GM06990 (cell line): ENCODE results near the gene PCDH11Y.
"Not testable (repeated sequence)": the region's sequence is repeated elsewhere in the genome, so short reads cannot be mapped to it uniquely, and the experiment has no call there.

Experiments used
- DNase-seq: peaks from one replicate; pipeline ENCODE4 v3.0.0-alpha.2; 2011; ENCODE audit not compliant: insufficient read length; ENCODE audit errors: extremely low read depth
- H3K27me3 ChIP-seq: replicated peaks from 2 replicates; pipeline ENCODE4 v1.6.0; 2011; ENCODE audit warnings: low read length; ENCODE audit not compliant: control insufficient read depth, insufficient read depth
- H3K36me3 ChIP-seq: 2 replicates; pipeline ENCODE4 v1.5.1; 2011; ENCODE audit warnings: low read length; ENCODE audit not compliant: control insufficient read depth, insufficient read depth
- H3K4me3 ChIP-seq: replicated peaks from 2 replicates; pipeline ENCODE4 v1.5.1; 2011; ENCODE audit warnings: low read depth, mild to moderate bottlenecking, control low read depth, low read length

PCDH11Y gene, protein sequence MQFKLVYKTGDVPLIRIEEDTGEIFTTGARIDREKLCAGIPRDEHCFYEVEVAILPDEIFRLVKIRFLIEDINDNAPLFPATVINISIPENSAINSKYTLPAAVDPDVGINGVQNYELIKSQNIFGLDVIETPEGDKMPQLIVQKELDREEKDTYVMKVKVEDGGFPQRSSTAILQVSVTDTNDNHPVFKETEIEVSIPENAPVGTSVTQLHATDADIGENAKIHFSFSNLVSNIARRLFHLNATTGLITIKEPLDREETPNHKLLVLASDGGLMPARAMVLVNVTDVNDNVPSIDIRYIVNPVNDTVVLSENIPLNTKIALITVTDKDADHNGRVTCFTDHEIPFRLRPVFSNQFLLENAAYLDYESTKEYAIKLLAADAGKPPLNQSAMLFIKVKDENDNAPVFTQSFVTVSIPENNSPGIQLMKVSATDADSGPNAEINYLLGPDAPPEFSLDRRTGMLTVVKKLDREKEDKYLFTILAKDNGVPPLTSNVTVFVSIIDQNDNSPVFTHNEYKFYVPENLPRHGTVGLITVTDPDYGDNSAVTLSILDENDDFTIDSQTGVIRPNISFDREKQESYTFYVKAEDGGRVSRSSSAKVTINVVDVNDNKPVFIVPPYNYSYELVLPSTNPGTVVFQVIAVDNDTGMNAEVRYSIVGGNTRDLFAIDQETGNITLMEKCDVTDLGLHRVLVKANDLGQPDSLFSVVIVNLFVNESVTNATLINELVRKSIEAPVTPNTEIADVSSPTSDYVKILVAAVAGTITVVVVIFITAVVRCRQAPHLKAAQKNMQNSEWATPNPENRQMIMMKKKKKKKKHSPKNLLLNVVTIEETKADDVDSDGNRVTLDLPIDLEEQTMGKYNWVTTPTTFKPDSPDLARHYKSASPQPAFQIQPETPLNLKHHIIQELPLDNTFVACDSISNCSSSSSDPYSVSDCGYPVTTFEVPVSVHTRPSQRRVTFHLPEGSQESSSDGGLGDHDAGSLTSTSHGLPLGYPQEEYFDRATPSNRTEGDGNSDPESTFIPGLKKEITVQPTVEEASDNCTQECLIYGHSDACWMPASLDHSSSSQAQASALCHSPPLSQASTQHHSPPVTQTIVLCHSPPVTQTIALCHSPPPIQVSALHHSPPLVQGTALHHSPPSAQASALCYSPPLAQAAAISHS (N-terminal part only)

DNA sequence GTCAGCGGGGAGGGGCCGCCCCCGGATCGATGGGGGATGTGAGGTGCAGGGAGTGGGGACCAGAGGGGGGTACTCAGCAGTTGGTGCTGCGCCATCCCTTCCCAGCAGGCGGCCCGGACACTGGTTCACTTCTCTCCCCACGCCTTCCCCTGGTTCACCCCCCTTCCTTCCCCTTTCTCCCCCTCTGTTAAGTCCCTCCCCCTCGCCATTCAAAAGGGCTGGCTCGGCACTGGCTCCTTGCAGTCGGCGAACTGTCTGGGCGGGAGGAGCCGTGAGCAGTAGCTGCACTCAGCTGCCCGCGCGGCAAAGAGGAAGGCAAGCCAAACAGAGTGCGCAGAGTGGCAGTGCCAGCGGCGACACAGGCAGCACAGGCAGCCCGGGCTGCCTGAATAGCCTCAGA is at the start of gene PCDH11Y:
TSS of gene PCDH11Y (plus strand) at position 240 of the 400 bp plus-strand sequence. CDS start 56,804 bp downstream, outside the sequence.
- H3K4me3 ChIP-seq, H3K36me3 ChIP-seq, H3K27me3 ChIP-seq, DNase-seq: not testable (repeated sequence)

DNA sequence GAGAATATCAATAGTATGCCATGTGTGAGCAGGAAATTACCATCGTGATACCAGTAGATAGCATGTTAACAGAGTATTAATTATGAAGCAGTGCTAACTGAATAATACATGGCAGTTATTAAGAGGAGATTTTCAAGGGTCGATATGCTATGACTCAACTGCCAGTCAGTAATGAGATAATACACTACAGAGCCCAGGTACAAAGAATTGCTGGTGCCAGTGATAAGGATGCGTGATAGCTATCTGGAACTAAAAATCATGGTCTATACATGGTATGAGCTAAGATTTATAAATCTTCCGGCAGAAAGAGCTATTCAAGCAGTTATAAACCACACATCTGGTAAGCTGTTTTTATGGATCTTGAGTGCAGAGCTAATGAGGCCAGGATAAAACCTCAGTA is 32.2 kb upstream of the PCDH11Y start:
- not testable (repeated sequence) for H3K27me3 ChIP-seq, H3K4me3 ChIP-seq, DNase-seq, H3K36me3 ChIP-seq

DNA sequence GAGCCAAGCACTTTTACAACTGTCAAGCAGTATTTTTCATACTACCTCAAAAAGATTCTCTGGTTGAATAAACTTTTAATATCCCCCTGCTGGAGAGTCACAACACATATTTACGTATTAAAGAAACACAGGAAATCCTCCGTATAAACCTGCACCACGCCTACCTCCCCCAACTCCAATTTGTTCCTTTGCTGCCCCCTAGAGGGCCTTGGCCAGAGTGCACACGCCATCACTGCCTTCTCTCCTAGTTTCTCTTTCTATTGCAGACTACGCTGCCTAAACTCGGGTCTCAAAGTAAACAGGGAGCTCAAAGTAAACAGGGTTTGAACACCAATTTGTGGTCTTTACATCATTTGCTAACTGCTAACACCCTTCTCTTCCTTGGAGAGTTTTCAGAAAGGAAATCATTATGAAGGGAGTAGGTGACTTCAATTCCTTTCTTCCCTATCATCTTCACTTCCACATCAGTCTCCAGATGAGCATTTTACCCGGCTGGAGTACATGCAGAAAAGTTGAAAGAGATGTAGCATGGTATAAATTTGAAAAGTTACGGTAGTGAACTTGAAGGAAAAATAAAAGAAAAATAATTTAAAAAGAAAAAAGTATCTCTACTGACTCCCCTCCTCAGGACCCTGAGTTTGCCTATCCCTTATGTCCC is 8.2 kb upstream of the PCDH11Y start:
- DNase-seq, H3K36me3 ChIP-seq, H3K4me3 ChIP-seq, H3K27me3 ChIP-seq: not testable (repeated sequence)

DNA sequence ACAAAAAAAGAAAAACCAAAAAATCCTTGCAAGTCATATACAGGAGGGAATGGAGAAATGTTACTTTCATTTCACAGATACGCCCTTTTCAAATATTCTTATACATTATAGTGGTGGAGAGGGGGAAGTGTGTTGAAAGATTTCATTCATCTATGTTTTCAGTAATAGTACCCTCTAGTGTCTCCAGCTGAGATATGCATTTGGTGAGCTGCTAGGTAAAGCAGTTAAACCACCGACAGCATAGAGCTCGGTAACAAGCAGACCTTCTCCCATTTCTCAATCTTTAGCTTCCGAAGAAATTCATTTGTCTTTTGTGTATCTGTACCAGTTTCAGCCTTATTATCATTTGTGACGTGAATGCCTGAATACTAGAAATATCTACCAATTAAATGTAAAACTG is 5.2 kb upstream of the PCDH11Y start:
- H3K4me3 ChIP-seq, DNase-seq, H3K36me3 ChIP-seq, H3K27me3 ChIP-seq: not testable (repeated sequence)

DNA sequence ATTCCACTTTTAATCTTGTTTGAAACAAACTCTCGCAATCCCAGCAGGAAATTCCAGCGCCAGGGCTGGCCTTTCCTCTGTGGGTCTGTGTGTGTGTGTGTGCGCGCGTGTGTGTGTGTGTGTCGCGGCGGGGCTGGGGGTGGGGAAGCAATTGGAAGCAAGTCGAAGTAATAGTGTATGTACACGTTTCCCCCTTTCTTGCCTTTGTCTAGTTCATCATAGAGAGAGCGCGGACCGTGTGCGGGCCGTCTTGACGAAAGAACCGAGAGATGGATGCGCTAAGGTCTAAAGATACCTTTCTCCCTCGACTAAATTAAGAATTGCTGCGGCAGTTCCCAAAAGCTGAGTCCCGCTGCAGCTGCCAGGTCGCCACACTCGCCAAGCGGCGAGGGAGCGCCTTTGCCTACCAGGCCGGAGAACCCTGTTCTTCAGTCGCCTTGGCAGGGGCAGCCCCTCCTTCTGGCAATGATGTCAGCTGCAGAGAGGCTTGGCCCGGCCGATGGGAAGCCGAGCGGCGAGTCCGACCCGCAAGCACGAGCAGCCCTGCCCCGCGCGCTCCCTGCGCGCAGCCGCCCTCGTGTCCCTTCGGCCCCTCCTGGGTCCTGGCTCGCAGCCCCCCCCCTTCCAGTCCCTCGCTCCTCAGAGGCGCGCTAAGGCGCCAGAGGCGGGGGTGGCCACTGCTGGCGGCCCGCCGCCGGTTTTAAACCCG is 2.5 kb downstream of the PCDH11Y start:
- DNase-seq, H3K4me3 ChIP-seq, H3K36me3 ChIP-seq, H3K27me3 ChIP-seq: not testable (repeated sequence)

DNA sequence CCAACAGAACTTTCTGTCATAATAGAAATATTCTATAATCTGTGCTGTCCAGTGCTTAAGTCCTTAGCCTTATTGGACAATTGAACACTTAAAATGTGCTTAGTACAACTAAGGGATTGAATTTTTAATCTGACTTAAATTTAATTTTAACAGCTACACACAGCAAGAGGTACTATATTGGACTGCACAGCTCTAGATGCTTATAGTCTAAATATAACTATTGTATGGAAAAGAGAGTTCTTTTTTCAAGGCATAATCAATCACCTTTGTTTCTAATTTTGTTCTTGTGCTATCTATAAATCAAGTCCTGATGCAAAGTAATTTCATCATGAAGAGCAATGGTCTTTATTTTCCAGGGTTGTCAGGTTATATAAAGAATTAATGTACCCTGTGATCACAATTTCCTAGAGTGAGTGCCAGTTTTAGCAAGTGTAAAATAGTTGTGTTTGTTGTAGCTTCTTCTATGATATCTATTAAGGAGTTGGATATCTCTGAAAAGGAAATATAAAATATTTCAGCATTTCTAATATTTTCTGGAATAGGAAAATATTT is 39.0 kb downstream of the PCDH11Y start:
- not testable (repeated sequence) for H3K4me3 ChIP-seq, H3K36me3 ChIP-seq, H3K27me3 ChIP-seq, DNase-seq

DNA sequence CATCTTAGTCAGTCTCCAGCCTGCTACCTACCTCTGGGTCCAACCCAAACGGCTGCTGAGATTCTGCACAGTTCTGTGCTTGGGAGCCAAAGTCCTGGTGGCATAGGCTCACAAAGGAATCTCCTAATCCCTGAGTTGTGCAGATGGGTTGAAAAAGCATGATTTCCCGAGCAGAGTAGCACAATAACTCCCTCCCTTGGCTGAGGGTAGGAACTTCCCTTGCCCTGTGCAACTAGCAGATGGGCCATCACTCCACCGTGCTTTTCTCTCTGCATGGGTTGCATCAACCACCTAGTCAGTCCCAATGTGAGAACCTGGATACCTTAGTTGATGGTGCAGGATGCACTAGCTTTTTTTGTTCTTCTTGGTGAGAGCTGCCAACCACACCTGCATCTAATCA is 82.9 kb downstream of the PCDH11Y start:
- H3K36me3 ChIP-seq, DNase-seq: not testable (repeated sequence)

DNA sequence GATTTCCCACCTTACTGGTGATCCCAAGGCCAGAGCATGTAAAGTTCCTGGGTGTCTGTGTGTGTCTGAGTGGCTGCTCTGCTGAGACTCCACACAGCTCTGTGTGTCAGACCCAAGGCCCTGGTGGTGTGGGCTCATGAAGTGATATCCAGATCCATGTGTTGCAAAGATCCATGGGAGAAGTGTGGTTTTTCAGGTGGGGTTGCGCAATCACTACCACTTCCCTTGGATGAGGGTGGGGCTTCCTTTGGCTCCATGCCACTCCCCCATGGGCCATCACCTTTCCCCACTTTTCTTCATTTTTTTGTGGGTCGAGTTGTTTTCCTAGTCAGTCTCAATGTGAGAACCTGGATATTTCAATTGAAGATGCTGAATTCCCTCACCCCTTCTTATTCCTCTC is 182.9 kb downstream of the PCDH11Y start:
- H3K4me3 ChIP-seq, H3K27me3 ChIP-seq, DNase-seq, H3K36me3 ChIP-seq: not testable (repeated sequence)

More for the DNA sequence above, 82.9 kb downstream of the PCDH11Y start:
- not testable (repeated sequence) for H3K27me3 ChIP-seq, H3K4me3 ChIP-seq

DNA sequence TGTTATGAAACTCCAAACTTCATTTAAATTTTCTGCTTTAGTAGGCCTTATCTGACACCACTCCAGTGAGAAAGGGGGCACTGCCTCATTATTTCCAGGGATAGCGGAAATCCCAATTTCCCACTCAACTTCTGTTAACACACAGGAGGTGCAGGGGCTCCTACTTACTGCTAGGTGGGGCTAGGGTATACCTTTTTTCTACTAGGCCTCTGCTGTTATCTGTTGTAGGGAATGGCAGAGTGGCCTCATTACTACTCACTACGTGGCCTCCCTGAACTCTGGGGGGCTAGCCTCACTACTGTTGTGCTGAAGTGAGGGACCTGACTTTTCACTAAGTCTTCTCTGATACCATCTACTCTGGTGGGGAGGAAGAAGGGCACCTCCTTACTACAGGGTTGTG is 215.0 kb downstream of the PCDH11Y start:
- H3K4me3 ChIP-seq, DNase-seq, H3K27me3 ChIP-seq: not testable (repeated sequence)

DNA sequence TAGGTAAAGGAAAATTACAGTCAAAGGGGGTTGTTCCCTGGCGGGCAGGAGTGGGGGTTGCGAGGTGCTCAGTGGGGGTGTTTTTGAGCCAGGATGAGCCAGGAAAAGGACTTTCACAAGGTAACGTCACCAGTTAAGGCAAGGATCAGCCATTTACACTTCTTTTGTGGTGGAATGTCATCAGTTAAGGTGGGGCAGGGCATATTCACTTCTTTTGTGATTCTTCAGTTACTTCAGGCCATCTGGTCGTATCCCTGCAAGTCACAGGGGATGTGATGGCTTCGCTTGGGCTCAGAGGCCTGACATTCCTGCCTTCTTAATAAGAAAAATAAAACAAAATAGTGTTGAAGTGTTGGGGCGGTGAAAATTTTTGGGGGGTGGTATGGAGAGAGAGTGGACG is 324.8 kb downstream of the PCDH11Y start:
- not testable (repeated sequence) for H3K4me3 ChIP-seq, H3K36me3 ChIP-seq, DNase-seq

More for the DNA sequence above, 215.0 kb downstream of the PCDH11Y start:
- not testable (repeated sequence) for H3K36me3 ChIP-seq

DNA sequence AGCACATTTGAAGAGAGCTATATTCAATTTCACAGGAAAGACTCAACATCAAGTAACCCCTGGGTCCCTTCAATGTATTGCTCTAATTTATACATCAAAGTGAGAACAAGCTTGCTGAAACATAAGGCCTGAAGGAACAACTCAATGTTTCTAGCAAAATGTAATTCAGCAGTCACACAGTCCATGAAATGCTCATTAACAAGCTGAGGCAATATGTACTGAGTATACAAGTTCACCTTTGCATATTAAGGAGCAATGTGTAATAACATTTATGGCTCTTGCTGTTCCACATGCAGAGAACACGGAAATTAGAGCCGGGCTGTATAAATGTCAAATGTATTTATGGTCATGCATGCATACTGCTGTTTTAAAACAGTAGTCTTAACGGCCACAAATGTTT is 342.1 kb downstream of the PCDH11Y start:
- not testable (repeated sequence) for H3K4me3 ChIP-seq, H3K27me3 ChIP-seq, H3K36me3 ChIP-seq, DNase-seq

More for the DNA sequence above, 324.8 kb downstream of the PCDH11Y start:
- H3K27me3 ChIP-seq, result not testable (repeated sequence)

DNA sequence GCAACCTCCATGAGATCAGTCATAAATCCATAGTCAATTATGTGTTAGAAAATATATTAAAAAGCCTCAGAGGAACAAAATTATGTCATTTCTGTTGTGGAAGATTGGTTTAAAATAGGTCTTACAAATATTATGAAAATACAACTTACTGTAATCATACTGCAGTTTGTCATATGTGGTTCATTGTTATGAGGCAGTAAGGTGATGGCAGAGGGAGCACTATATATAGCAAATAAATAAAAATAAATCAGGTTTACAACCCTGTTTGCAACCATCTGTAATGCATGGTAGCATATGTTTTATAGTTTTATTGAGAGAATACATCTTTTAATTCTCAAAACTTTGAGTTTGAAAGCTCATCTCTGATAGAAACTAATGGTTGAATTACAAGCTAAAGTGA is 543.6 kb downstream of the PCDH11Y start:
- not testable (repeated sequence) for DNase-seq, H3K36me3 ChIP-seq, H3K4me3 ChIP-seq, H3K27me3 ChIP-seq

DNA sequence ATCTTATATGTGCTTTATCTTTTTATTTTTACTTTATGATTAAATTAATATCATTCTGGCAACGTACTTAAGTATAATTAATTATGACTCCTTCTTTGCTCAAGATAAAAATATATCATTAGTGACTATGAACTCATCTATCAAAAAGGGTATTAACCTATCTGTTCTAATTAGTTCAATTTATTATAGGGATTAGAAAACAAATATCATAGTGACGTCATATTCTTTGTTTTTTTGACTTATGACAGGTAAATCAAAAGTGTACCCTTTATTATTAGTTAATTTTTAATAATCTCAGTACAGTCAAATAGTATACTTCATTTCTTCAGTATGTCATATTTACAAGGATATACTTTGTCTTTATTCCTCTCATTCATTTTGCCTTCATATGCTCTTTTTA is 638.5 kb downstream of the PCDH11Y start:
- H3K4me3 ChIP-seq, DNase-seq, H3K36me3 ChIP-seq, H3K27me3 ChIP-seq: not testable (repeated sequence)
